Caco-2 (cell line): Measurements from ENCODE around the gene MLIP. TPM values are rescaled to one million over a fixed set of nuclear protein-coding genes. Genes with fewer than 3 reads are reported as not detected.

ENCODE experiments used
- BruUV-seq: library from RNA; stranded (reverse); fragments of 400-500 nt; replicated peaks from 2 replicates; lab custom pipeline; 2021; lab: Mats Ljungman, UMichigan
- CTCF ChIA-PET: fragments of 300-600 bp; sonication (Branson Sonifier 250); formaldehyde crosslinking; loops from one replicate; lab custom pipeline; 2022; ENCODE audit warnings: antibody characterized with exemption; lab: Charles Lee
- POLR2A ChIA-PET: fragments of 300-600 bp; sonication (Branson Sonifier 250); formaldehyde crosslinking; loops from one replicate; lab custom pipeline; 2022; ENCODE audit warnings: antibody characterized with exemption; lab: Charles Lee
- DNase-seq, 2 experiments: peaks; one replicate each; pipeline versions ENCODE4 v3.0.0 to v3.0.0-alpha.2; 2020 to 2022
- H3K27me3 ChIP-seq: replicated peaks from 2 replicates; pipeline ENCODE4 v1.6.0; 2011; ENCODE audit warnings: low read length; ENCODE audit not compliant: control insufficient read depth, insufficient read depth
- H3K36me3 ChIP-seq: 2 replicates; pipeline ENCODE4 v1.5.1; 2011; ENCODE audit warnings: low read length; ENCODE audit not compliant: control insufficient read depth, insufficient read depth
- H3K4me1 ChIP-seq: fragments of 250-450 bp; sonication (Bioruptor Pico); 2 replicates; pipeline ENCODE4 v1.5.1; 2020; ENCODE audit warnings: mild to moderate bottlenecking
- H3K4me3 ChIP-seq: 2 replicates; pipeline ENCODE4 v1.5.1; 2011; ENCODE audit warnings: low read depth, mild to moderate bottlenecking, control low read depth, low read length
- H3K9me3 ChIP-seq: fragments of 250-450 bp; sonication (Bioruptor Pico); 2 replicates; pipeline ENCODE4 v1.5.1; 2020; ENCODE audit warnings: mild to moderate bottlenecking, moderate library complexity
- H3K27ac Mint-ChIP-seq: one replicate; pipeline ENCODE4 v1.8.0; 2022; ENCODE audit warnings: mixed read lengths; ENCODE audit not compliant: unreplicated experiment
- H3K27me3 Mint-ChIP-seq: one replicate; pipeline ENCODE4 v1.8.0; 2022; ENCODE audit warnings: mixed read lengths; ENCODE audit not compliant: insufficient read depth, unreplicated experiment
- H3K36me3 Mint-ChIP-seq: one replicate; pipeline ENCODE4 v1.8.0; 2022; ENCODE audit warnings: mild to moderate bottlenecking, mixed read lengths; ENCODE audit not compliant: insufficient read depth, unreplicated experiment
- H3K4me1 Mint-ChIP-seq: one replicate; pipeline ENCODE4 v1.8.0; 2022; ENCODE audit warnings: low read depth, mixed read lengths; ENCODE audit not compliant: unreplicated experiment
- H3K4me3 Mint-ChIP-seq: one replicate; pipeline ENCODE4 v1.8.0; 2022; ENCODE audit warnings: mild to moderate bottlenecking, moderate library complexity, mixed read lengths; ENCODE audit not compliant: unreplicated experiment
- H3K9me3 Mint-ChIP-seq: one replicate; pipeline ENCODE4 v1.8.0; 2022; ENCODE audit warnings: mixed read lengths; ENCODE audit not compliant: unreplicated experiment
- CTCF ChIP-seq, 2 experiments: fragments of 200-600 bp in 1 of 2; IDR thresholded peaks; 1 replicate in 1 of 2; 2 replicates in 1 of 2; pipeline versions ENCODE4 v1.5.1 to v1.8.0; 2011 to 2022; ENCODE audit warnings: antibody characterized with exemption in 1 of 2, control low read depth in 1 of 2, inconsistent platforms in 1 of 2, low read depth in 1 of 2, low read length in 1 of 2, mild to moderate bottlenecking in 1 of 2, moderate library complexity in 1 of 2; ENCODE audit not compliant: insufficient read depth in 1 of 2, severe bottlenecking in 1 of 2, unreplicated experiment in 1 of 2
- intact Hi-C: fragments of 100-400 bp; cut with micrococcal nuclease; formaldehyde crosslinking; loops from one replicate; pipeline ENCODE4 v1.10.0; 2022; ENCODE audit not compliant: unreplicated experiment
- total RNA-seq: library from RNA; stranded (reverse); gene quantifications from 2 replicates; pipeline ENCODE4 v1.2.3, GENCODE V29; 2022

Gene MLIP
- total RNA-seq, 1 experiment from 2014 or later = 0.88 TPM

DNA sequence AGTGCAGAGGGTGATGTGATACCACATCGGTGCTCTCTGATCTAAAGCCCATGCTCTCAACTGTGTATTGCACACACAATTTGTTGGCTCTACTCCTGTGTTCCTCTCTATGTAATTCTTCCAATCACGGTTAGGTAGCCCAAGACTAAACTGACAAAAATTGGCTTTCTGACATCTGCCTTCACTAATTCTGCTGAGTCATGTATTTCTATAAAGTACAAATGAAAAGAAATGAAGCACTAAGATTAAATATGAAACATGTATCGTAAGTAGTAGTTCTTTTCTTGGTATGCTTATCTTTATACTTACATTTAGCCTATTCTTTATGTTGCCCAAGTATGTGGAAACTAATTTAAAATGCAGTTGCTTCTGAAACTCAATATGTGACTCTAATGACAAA, 7.7 kb upstream of the MLIP start:
- no peaks in the 10 kb centered on the region for H3K36me3 ChIP-seq
- Mint-ChIP-seq H3K36me3 (no peaks in the 10 kb centered on the region), H3K9me3 (no peaks in the 10 kb centered on the region), H3K27me3 (peaks cover 31% of the 10 kb centered on the region), H3K4me1 (no peaks in the 10 kb centered on the region), H3K27ac (no peak overlapping the region), H3K4me3 (no peak overlapping the region)
- POLR2A ChIA-PET = no interaction called here
- DNase-seq = no peak
- no TSS peak for BruUV-seq
- CTCF ChIA-PET = no interaction called here
- no peak for TF ChIP-seq CTCF (IDR thresholded peaks at IDR 0.05; ENCODE audit: insufficient read depth in 1 of 2, low read depth in 1 of 2, low read length in 1 of 2, severe bottlenecking in 1 of 2, unreplicated experiment in 1 of 2)
- H3K9me3 ChIP-seq = no peaks in the 10 kb centered on the region
- intact Hi-C loops = no loop called here
- no peaks in the 10 kb centered on the region for H3K4me1 ChIP-seq
- no peak overlapping the region for H3K4me3 ChIP-seq
- H3K27me3 ChIP-seq = no peaks in the 10 kb centered on the region

DNA sequence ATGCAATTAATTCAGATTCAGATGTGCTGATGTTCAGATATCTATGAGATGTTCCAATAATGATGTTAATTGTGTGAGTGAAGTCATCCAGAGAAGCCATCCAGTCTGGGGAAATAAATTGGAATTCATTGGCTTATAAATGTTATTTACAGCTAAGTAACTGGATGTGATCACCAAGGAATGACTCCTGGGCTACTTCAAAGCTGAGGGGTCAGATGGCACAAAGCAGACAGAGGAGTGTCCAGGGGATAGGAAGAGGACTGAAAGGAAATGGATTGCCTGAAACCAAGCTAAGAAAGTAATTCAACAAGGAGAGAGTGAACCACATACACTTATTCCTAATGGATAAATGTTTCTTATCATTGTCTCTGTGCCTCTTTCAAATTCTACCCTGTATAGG, 4.5 kb upstream of the MLIP start:
- H3K9me3 ChIP-seq = no peaks in the 10 kb centered on the region
- Mint-ChIP-seq H3K27me3 (peaks cover 29% of the 10 kb centered on the region), H3K36me3 (no peaks in the 10 kb centered on the region), H3K4me1 (no peaks in the 10 kb centered on the region), H3K9me3 (no peaks in the 10 kb centered on the region), H3K27ac (no peak overlapping the region), H3K4me3 (no peak overlapping the region)
- no peak for DNase-seq
- no peak overlapping the region for H3K4me3 ChIP-seq
- BruUV-seq = no TSS peak
- H3K36me3 ChIP-seq = no peaks in the 10 kb centered on the region
- no peaks in the 10 kb centered on the region for H3K27me3 ChIP-seq
- ChIA-PET POLR2A (no interaction called here), CTCF (no interaction called here)
- intact Hi-C loops = no loop called here
- no peak for TF ChIP-seq CTCF (IDR thresholded peaks at IDR 0.05; ENCODE audit: insufficient read depth in 1 of 2, low read depth in 1 of 2, low read length in 1 of 2, severe bottlenecking in 1 of 2, unreplicated experiment in 1 of 2)
- H3K4me1 ChIP-seq = no peaks in the 10 kb centered on the region

DNA sequence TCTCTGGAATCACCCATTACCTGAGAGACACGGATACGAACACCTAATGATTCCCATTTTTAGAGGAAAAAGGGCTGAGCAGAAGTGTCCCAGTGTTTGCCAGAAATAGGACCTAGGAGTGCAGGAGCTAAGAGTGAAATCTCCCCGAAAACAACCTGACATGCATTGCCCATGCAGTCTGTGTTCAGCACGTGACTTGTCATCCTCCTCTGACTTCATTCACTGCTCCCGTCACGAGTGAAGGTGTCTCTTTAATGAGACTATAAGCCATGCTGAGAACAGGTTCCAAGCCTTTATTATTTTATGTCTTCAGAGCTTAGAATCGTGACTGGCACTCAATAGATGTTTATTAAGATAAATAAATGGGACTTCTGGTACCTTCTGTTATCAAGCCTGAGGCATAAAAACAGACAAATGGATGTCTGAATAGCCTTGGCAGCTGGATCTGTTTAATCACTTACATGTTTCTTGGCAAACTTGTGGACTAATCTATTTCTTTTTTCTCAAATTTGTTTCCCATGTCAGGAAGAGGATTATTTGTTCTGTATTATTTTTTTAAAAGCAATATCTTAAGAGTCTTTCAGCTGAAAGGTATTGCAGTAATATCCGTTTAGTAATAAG, 3.7 kb upstream of the MLIP start:
- H3K4me3 ChIP-seq = no peak overlapping the region
- no peaks in the 10 kb centered on the region for H3K36me3 ChIP-seq
- ChIA-PET CTCF (no interaction called here), POLR2A (no interaction called here)
- Mint-ChIP-seq H3K27ac (no peak overlapping the region), H3K4me3 (no peak overlapping the region), H3K4me1 (no peaks in the 10 kb centered on the region), H3K9me3 (no peaks in the 10 kb centered on the region), H3K27me3 (peaks cover 30% of the 10 kb centered on the region), H3K36me3 (no peaks in the 10 kb centered on the region)
- H3K9me3 ChIP-seq = no peaks in the 10 kb centered on the region
- H3K27me3 ChIP-seq = no peaks in the 10 kb centered on the region
- no peak for TF ChIP-seq CTCF (IDR thresholded peaks at IDR 0.05; ENCODE audit: insufficient read depth in 1 of 2, low read depth in 1 of 2, low read length in 1 of 2, severe bottlenecking in 1 of 2, unreplicated experiment in 1 of 2)
- intact Hi-C loops = no loop called here
- BruUV-seq = no TSS peak
- no peaks in the 10 kb centered on the region for H3K4me1 ChIP-seq
- no peak for DNase-seq
